Trophoblast cell (in vitro differentiated cells and primary cell): Measurements from ENCODE around the gene POLH.

ENCODE experiments used
- DNase-seq, 2 donors: peaks; one replicate each; pipeline ENCODE4 v3.0.0-alpha.2; 2016
- H2AFZ ChIP-seq: 2 replicates; pipeline ENCODE4 v1.6.1; 2013; ENCODE audit warnings: low read length, moderate library complexity, mild to moderate bottlenecking; ENCODE audit not compliant: insufficient read depth, poor library complexity
- H2AK5ac ChIP-seq: 2 replicates; pipeline ENCODE4 v1.6.1; 2013; ENCODE audit warnings: mild to moderate bottlenecking, low read length
- H2BK120ac ChIP-seq: 2 replicates; pipeline ENCODE4 v1.6.1; 2013; ENCODE audit warnings: low read length, mild to moderate bottlenecking, moderate library complexity; ENCODE audit not compliant: insufficient read depth, poor library complexity
- H2BK12ac ChIP-seq: 2 replicates; pipeline ENCODE4 v1.6.1; 2013; ENCODE audit warnings: mild to moderate bottlenecking, low read length, moderate library complexity
- H2BK5ac ChIP-seq: 2 replicates; pipeline ENCODE4 v1.6.1; 2013; ENCODE audit warnings: low read length, low read depth, moderate library complexity, mild to moderate bottlenecking; ENCODE audit not compliant: poor library complexity
- H3K14ac ChIP-seq: 2 replicates; pipeline ENCODE4 v1.6.1; 2013; ENCODE audit warnings: mild to moderate bottlenecking, low read length
- H3K18ac ChIP-seq: 2 replicates; pipeline ENCODE4 v1.6.1; 2013; ENCODE audit warnings: mild to moderate bottlenecking, low read length
- H3K23ac ChIP-seq: 2 replicates; pipeline ENCODE4 v1.6.1; 2013; ENCODE audit warnings: low read length
- H3K27ac ChIP-seq: 2 replicates; pipeline ENCODE4 v1.5.1; 2013; ENCODE audit warnings: low read depth, mild to moderate bottlenecking, inconsistent platforms, low read length, moderate library complexity
- H3K27me3 ChIP-seq: 2 replicates; pipeline ENCODE4 v1.6.1; 2013; ENCODE audit warnings: inconsistent platforms, mild to moderate bottlenecking, low read length, moderate library complexity; ENCODE audit not compliant: insufficient read depth
- H3K36me3 ChIP-seq, 2 experiments: 1 replicate in 1 of 2; 2 replicates in 1 of 2; pipeline ENCODE4 v1.6.1; 2013; ENCODE audit warnings: low read length in 2 of 2, mild to moderate bottlenecking in 2 of 2, moderate library complexity in 1 of 2; ENCODE audit not compliant: insufficient read depth in 2 of 2, control insufficient read depth in 1 of 2
- H3K4ac ChIP-seq: 2 replicates; pipeline ENCODE4 v1.6.1; 2013; ENCODE audit warnings: low read depth, mild to moderate bottlenecking, low read length, moderate library complexity
- H3K4me1 ChIP-seq, 2 experiments: 1 replicate in 1 of 2; 2 replicates in 1 of 2; pipeline ENCODE4 v1.6.1; 2013; ENCODE audit warnings: low read length in 2 of 2, mild to moderate bottlenecking in 2 of 2, moderate library complexity in 1 of 2; ENCODE audit not compliant: insufficient read depth in 2 of 2, control insufficient read depth in 1 of 2
- H3K4me2 ChIP-seq: 2 replicates; pipeline ENCODE4 v1.6.1; 2013; ENCODE audit warnings: inconsistent platforms, mild to moderate bottlenecking, low read length, moderate library complexity
- H3K4me3 ChIP-seq: 2 replicates; pipeline ENCODE4 v1.5.1; 2013; ENCODE audit warnings: mild to moderate bottlenecking, low read depth, low read length, inconsistent platforms
- H3K79me1 ChIP-seq: one replicate; pipeline ENCODE4 v1.6.1; 2013; ENCODE audit warnings: low read length
- H3K79me2 ChIP-seq: 2 replicates; pipeline ENCODE4 v1.6.1; 2013; ENCODE audit warnings: low read length, mild to moderate bottlenecking; ENCODE audit not compliant: control insufficient read depth, insufficient read depth, poor library complexity
- H3K9ac ChIP-seq: 2 replicates; pipeline ENCODE4 v1.6.1; 2013; ENCODE audit warnings: mild to moderate bottlenecking, low read length
- H3K9me3 ChIP-seq: 2 replicates; pipeline ENCODE4 v1.6.1; 2013; ENCODE audit warnings: low read depth, mild to moderate bottlenecking, control low read depth, inconsistent platforms, low read length; ENCODE audit not compliant: insufficient read depth
- H4K12ac ChIP-seq: 2 replicates; pipeline ENCODE4 v1.6.1; 2013; ENCODE audit warnings: low read depth, mild to moderate bottlenecking, low read length, moderate library complexity
- H4K8ac ChIP-seq: 2 replicates; pipeline ENCODE4 v1.6.1; 2013; ENCODE audit warnings: low read depth, mild to moderate bottlenecking, low read length, moderate library complexity
- H4K91ac ChIP-seq: one replicate; pipeline ENCODE4 v1.6.1; 2013; ENCODE audit warnings: low read depth, mild to moderate bottlenecking, low read length, moderate library complexity
- WGBS: extraction: QIAGEN DNeasy Blood & Tissue Kit; methylation state at CpG from one replicate; pipeline ENCODE4 v1.1.7; 2013; ENCODE audit warnings: missing lambda C conversion rate; ENCODE audit not compliant: insufficient read length, insufficient coverage; ENCODE audit errors: extremely low coverage; 5-methylcytosine and 5-hydroxymethylcytosine counted together

Gene POLH

DNA sequence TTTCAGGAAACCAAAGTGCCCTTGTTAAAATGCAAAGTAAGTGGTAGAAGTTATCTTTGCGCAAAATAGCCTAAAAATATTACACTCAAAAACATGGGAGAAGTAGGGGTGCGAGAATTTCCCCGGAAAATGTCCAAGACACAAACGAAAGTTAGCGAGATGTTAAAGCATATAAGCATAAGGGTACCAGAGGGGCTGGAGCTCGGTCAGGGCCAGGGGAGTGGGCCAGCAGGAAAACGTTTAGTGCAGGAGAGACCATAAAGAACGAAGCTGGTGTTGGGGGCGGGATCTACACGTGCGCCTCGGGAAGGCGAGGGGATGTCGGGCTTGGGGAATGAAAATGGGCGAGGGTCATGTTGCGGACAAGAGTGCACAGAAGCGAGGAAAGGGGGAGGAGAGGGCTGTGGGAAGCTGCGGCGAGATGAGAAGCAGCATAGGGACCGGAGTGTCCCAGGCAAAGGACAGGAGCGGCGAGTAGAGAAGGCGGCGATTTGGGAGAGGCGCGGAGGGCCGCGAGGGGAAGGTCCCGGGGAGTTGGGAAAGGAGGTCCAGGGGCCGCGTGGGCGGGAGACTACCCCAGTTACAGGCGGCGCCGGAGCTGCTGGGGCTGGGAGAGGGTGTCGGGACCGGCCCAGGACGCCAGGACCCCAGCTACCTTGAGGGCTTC lies 747 bp upstream of the POLH start:
- H2BK12ac ChIP-seq, result no peak overlapping the region
- peak overlapping the region; percentile 5 for H2BK5ac ChIP-seq
- peak overlapping the region; percentile 85 for H3K9ac ChIP-seq
- H3K4ac ChIP-seq, result peak overlapping the region; percentile 70
- peak overlapping the region; percentile 99 for H3K4me3 ChIP-seq
- peak in 1 of 2 donors; percentile 40 for DNase-seq
- no peaks in the 10 kb centered on the region for H3K9me3 ChIP-seq
- H3K27me3 ChIP-seq, result no peaks in the 10 kb centered on the region
- H3K4me1 ChIP-seq, result peaks cover 0 to 3% of the 10 kb centered on the region in 2 experiments
- H2BK120ac ChIP-seq, result peak overlapping the region; percentile 40
- H3K23ac ChIP-seq, result no peak overlapping the region
- H3K36me3 ChIP-seq, result peaks cover 6 to 11% of the 10 kb centered on the region in 2 experiments
- H4K12ac ChIP-seq, result peak overlapping the region; percentile 45
- peak overlapping the region; percentile 87 for H3K14ac ChIP-seq
- peak overlapping the region; percentile 94 for H3K4me2 ChIP-seq
- WGBS, result no CpG with 5 or more reads among the region's 38 CpGs
- peak overlapping the region; percentile 2 for H2AK5ac ChIP-seq
- H3K79me2 ChIP-seq, result peaks cover 16% of the 10 kb centered on the region
- H3K27ac ChIP-seq, result peak overlapping the region; percentile 11
- H4K8ac ChIP-seq, result peak overlapping the region; percentile 47
- peak overlapping the region; percentile 74 for H4K91ac ChIP-seq
- H3K18ac ChIP-seq, result peak overlapping the region; percentile 67
- H2AFZ ChIP-seq, result peak overlapping the region; percentile 89
- H3K79me1 ChIP-seq, result peaks cover 8% of the 10 kb centered on the region

DNA sequence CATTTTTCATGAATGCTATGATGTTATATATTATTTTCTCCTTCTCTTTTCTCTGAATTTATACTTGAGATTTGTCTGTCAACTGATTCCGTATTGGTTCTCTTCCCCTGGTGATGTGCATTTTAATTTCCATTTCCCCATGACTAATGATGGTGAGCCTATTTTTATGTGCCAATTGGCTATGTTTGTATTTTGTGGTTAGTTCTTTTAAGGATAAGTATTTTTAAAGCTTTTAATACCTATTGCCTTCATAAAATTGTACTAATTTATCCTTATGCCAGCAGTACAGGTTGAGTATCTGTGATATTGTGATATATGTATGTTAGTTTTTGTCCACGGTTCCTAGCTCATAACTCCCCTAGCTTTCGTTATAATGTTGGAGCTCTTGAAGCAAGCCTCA lies 2.8 kb downstream of the POLH start:
- Histone ChIP-seq H4K8ac (no peak overlapping the region), H2BK12ac (no peak overlapping the region), H3K4me2 (no peak overlapping the region), H3K4ac (no peak overlapping the region), H3K18ac (no peak overlapping the region), H3K9me3 (no peaks in the 10 kb centered on the region), H3K9ac (no peak overlapping the region), H3K14ac (no peak overlapping the region), H4K91ac (no peak overlapping the region), H2AK5ac (no peak overlapping the region), H2BK120ac (no peak overlapping the region), H4K12ac (no peak overlapping the region), H2AFZ (no peak overlapping the region), H3K27ac (no peak overlapping the region), H3K79me2 (peaks cover 16% of the 10 kb centered on the region), H3K79me1 (peaks cover 8% of the 10 kb centered on the region), H3K27me3 (no peaks in the 10 kb centered on the region), H2BK5ac (no peak overlapping the region), H3K36me3 (peaks cover 9 to 11% of the 10 kb centered on the region in 2 experiments), H3K4me1 (peaks cover 0 to 3% of the 10 kb centered on the region in 2 experiments), H3K4me3 (no peak overlapping the region), H3K23ac (no peak overlapping the region)
- DNase-seq, result no peak
- no CpG with 5 or more reads among the region's 3 CpGs for WGBS

GRCh38 chr6:43579171-43579570 lies 3.2 kb downstream of the POLH start:
- Histone ChIP-seq H2BK5ac (no peak overlapping the region), H3K36me3 (peaks cover 11 to 13% of the 10 kb centered on the region in 2 experiments), H3K9me3 (no peaks in the 10 kb centered on the region), H2BK12ac (no peak overlapping the region), H3K4me3 (no peak overlapping the region), H3K9ac (no peak overlapping the region), H4K12ac (no peak overlapping the region), H3K27ac (no peak overlapping the region), H3K18ac (no peak overlapping the region), H3K4me2 (no peak overlapping the region), H3K4me1 (peaks cover 0 to 3% of the 10 kb centered on the region in 2 experiments), H2BK120ac (no peak overlapping the region), H3K14ac (no peak overlapping the region), H2AFZ (no peak overlapping the region), H3K79me2 (peaks cover 16% of the 10 kb centered on the region), H3K27me3 (no peaks in the 10 kb centered on the region), H2AK5ac (no peak overlapping the region), H3K79me1 (peaks cover 8% of the 10 kb centered on the region), H4K91ac (no peak overlapping the region), H3K23ac (no peak overlapping the region), H4K8ac (no peak overlapping the region), H3K4ac (no peak overlapping the region)
- DNase-seq, result peak; percentile 67 to 81
- no CpG with 5 or more reads among the region's 2 CpGs for WGBS

GRCh38 chr6:43582911-43583310 lies 6.9 kb downstream of the POLH start:
- Histone ChIP-seq H3K23ac (no peak overlapping the region), H2AFZ (no peak overlapping the region), H3K4me2 (no peak overlapping the region), H2BK120ac (no peak overlapping the region), H3K14ac (no peak overlapping the region), H4K8ac (no peak overlapping the region), H3K36me3 (peaks cover 23 to 29% of the 10 kb centered on the region in 2 experiments), H3K4me1 (peaks cover 0 to 3% of the 10 kb centered on the region in 2 experiments), H4K91ac (no peak overlapping the region), H3K79me2 (peaks cover under 1% of the 10 kb centered on the region), H3K27ac (no peak overlapping the region), H3K79me1 (no peaks in the 10 kb centered on the region), H2BK5ac (no peak overlapping the region), H3K4ac (no peak overlapping the region), H2AK5ac (no peak overlapping the region), H3K27me3 (no peaks in the 10 kb centered on the region), H3K4me3 (no peak overlapping the region), H3K18ac (no peak overlapping the region), H2BK12ac (no peak overlapping the region), H3K9ac (no peak overlapping the region), H4K12ac (no peak overlapping the region), H3K9me3 (no peaks in the 10 kb centered on the region)
- no peak for DNase-seq
- WGBS, result no CpG with 5 or more reads among the region's 5 CpGs
